GM18502 (cell line): ENCODE measurements around the gene ANGPTL2.

Source experiments
- ATAC-seq: cut with Tn5 transposase; IDR thresholded peaks from one replicate; pipeline ENCODE4 v1.9.1; 2021; ENCODE audit warnings: mild to moderate bottlenecking; ENCODE audit not compliant: unreplicated experiment, poor library complexity

ANGPTL2 gene

DNA sequence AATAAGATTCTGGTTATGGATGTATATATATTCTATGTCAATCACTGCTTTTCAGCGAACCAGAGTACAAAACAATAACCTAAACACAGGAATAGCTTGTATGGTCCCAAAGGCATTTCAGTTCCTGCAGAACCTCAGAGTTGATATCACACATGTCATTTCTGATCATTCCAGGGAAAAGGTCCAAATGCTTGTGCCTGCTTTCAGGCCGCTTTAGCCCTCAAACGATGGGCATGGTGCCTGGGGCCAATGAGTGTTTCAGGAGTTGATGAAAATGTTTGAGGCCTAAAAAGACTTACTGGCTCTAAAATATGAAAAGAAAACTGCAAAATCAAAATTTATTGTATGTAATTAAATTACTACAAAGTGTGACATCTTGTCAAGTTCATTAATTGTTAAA is 22.8 kb downstream of the ANGPTL2 start:
- ATAC-seq: no peak

DNA sequence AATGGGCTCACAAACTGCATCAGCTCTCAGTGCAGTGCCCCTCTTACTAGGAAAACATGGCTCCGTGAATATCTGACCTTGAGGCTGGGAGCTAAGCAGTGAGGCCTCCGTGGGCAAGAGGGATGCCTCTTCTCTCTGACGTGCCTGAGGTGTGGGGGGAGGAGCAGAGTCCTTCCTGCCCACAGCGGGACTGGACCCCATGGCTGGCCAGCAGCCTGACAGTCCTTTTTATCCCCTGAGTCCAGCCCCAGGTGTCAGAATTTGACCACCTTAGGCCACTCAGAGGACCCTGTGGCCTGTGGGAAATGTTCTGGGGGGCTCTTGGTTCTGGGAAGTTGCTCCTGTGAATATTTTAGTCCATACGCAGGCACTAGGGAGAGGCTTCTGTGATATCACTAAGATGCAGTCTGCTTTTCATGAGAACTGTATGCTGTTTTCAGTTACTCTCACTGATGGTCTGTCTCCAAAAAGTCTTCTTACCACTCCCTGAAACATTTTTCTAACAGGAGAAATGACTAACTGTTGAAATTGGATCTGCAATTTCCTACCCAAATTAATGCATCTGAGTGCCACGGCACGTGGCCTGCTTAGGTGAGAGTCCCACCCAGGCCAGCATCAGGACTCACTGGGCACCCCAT is 23.4 kb downstream of the ANGPTL2 start:
- ATAC-seq: no peak

DNA sequence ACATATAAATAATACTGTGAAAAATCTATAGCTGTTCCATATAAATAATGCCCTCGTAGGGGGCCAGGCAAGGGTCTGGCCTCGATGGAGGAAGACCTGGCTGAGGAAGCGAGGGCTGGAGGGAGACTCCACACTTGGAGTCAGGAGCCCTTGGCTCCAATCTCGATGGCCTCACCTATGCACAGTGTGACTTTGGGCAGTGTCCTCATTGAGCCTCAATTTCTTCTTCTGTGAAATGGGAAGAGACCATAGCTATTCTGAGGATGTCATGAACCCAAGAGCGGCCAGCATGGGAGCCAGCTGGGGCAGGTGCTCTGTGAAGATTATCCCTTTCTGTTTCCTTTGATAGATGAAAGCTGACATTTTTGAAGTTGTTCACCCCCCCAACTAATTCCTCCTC is 24.8 kb downstream of the ANGPTL2 start:
- no peak for ATAC-seq

DNA sequence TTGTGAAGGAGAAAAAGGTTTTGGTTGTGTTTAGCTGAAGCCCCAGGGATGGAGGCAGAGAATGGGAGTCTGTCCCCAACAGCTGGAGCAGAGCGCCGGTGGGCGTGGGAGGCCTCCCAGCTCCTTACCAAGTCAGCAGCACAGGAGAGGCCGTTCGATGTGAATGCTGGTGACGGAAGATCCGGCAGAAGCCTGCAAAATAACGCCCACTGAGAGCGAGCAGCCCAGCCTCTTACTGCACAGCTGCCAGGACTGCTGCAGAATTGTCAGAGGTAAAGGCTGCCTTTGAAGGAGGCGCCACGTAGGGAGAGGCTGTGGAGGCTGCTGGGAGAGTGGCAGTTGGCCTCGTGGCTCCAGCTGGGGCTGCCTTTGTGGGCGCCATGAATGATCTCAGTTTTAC is 26.2 kb downstream of the ANGPTL2 start:
- no peak for ATAC-seq

DNA sequence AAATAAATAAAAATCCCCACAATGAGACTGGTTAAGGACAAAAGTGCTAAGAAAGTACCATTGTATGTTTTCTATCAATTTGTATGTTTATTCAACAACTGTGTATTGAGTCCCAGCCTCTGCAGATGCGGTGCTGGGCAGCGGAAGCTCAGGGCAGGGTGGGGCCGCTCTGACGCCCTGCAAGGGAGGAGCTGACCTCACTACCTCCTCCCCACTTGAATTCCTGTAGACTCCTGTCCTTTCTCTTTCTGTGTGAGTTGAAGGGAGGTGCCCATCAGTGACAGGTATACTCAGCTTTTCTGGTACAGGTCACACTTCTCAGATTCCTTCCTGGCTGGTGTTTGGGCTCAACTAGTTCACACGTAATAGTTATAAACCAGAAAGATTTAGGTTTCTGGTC is 27.0 kb downstream of the ANGPTL2 start:
- no peak for ATAC-seq

DNA sequence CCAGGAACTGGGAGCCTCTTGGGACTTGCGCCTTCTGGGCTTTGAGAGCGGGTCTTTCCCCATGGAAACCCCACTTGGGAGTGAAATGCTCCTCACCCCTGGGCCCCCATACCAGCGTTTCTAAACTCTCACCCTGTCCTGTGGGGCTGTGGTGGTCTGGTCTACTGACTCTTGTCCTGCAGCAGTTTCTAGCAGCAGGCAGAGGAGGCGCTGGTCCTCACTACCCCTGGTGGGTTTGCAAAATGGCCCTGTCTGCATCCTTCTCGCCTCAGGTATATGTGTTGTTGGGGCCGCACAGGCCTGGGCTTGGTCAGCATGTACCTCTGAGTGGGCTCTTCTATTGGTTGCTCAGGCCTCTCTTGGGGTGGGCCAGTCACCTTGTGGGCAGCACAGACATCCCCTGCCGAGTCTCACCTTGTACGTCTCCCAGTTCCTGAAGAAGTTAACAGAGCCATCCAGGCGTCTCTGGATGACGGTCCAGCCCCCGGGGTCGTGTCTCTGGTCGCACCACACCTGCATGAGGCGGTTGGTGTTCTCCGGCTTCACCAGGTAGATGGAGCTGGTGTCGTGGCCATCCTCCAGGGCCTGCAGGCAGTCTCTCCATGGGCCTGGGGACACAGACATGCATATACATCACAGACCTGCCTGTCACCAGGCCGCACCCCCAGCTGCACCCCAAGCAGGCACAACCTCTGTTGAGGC is 29.0 kb downstream of the ANGPTL2 start:
- no peak for ATAC-seq

DNA sequence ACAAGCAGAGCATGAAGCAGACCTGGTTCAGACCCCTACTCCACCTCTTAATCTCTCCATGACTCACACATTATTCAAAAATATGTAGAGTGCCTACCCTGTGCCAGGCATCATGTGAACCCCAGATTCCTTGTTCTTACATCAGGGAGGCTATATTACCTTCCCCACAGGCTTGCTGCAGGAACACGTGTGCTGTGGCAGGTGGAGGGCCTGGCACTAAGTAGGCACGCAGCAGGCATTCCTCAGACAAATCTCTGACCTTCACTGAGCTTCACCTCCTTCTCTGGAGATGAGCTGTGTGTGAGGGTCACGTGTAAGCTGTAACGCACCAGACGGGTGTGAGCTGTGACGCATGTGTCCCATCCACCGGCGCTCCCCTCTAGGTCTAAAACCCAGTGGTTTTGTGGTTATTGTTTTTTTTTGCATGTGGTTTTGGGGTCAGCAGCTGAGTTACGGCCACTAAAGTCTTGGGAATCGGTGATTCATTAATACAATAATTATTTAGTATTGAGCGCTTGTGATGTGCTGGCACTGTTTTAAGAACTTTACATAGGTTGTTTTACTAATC is 30.3 kb downstream of the ANGPTL2 start:
- ATAC-seq: no peak

DNA sequence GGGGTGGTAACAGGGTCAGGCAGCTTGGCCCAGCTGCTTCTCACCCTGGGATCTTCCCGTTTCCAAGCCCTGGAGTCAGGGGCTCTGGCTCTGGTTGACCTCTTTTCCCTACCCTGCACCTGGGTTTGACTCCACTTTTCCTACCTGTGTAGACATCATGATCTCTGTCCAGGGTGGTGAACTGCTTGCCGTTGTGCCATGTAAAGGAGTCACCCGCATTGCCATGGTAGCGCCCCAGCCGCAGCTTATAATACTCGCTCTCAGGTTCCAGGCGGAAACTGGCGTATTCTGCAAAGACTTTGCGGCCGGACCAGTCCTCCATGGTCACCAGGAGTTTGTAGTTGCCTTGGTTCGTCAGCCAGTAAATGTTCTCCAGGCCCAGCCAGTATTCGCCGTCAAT is 30.9 kb downstream of the ANGPTL2 start:
- ATAC-seq: no peak

DNA sequence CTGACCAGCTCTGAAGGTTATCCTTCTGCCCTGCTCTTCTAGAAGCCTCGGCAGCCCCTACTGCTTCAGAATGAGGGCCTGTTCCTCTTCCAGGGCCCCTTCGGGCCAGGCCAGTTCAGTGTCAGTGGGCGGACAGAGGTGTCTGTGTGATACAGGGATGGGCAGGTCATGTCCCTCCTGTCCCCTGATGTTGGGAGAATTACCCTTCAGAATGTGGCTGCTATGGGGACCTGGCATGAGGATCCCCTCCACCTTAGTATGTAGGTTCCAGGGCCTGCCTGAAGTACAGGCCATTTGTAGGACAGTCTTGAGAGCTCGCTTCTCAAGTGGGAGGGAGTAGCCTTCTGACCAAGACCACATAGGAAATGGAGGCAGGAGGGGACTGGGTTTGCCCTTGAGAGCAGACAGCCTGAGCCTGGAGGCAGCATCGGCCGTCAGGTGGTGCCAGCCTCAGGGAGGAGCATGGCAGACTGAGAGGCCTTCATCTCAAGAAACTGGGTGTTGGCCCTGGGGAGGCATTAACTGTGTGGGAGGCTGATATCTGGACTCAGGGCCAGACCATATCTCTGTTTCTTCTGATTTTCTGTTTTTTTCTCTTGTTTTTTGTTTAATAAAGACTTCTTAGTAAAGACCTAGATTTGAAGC is 32.0 kb downstream of the ANGPTL2 start:
- no peak for ATAC-seq

DNA sequence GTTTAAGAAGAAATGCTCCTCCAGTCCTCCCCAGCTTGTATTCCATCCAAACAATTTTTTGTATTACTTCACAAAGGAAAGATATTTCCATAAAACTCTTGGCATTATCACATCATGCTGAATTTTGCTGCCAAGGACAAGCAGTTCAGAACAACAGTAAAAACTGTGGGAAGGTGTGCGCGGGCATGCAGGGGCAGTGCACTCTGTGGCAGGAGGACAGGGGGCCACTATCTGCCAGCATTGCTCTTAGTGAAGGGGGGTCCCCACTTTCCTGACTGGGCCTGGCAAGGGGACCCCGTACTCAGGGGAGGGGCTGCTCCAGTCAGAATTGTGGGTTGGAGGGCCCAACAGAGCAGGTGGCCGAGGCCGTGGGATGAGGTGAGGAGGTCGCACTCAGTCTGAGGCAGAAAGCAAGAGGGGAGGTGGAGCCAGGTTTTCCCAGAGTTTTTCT is 32.8 kb downstream of the ANGPTL2 start:
- no peak for ATAC-seq

DNA sequence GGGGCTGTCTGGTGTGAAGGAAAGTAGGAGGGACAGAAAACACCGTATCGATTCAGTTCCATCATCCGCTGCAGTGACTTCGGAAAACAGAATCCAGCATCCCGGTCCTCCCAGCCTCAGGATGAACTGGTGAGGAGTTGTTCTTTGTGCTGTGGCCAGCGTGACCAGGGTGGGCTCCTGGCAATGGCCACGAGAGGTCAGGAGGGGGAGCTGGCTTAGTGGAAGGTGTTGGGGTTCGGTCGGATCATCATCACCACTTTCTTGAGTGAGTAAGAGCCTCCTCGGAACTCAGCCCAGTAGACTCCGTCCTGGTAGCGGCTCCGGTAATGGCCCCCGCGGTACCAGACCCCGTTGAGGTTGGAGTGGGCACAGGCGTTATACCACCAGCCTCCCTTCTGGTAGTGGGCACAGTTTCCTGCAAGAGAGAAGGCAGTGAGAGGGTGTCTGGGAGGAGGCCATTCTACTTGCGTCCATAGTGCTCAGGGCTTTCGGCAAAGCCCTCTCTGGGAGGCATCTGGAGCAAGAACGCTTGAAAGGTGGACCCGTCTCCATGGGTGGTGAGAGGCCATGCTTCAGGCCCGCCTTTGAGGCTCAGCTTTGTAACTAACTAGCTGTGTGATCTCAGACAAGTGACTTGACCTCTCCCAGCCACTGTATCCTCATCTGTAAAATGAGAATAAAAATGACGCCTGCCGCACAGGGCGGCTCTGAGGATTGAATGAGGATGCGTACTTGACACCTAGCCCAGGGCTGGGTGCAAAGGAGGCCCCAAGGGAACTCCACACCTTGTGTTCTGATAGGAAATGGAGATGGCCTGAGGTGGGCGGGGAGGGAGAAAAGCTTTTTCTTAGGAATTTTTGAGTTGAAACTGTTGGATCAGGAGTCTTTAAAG is 33.5 kb downstream of the ANGPTL2 start:
- ATAC-seq: no peak

DNA sequence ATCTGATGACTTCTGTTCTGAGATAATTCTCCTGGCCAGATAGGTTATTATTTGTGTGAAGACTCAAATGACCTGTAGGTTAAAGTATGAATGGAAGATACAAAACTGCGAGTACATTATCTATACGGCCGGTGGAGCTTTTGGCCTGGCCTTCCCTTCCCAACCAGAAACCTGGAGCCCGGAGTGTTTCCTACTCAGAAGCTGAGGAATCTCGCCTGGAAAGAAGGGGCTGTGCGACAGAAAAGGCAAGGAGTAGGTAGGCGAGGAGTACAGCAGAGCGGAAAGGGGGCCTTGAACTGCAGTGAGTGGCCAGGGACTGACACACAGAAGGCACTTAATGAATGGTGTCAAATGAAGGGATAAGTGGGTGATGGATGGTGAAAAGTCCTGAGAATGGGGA is 34.6 kb downstream of the ANGPTL2 start:
- no peak for ATAC-seq

DNA sequence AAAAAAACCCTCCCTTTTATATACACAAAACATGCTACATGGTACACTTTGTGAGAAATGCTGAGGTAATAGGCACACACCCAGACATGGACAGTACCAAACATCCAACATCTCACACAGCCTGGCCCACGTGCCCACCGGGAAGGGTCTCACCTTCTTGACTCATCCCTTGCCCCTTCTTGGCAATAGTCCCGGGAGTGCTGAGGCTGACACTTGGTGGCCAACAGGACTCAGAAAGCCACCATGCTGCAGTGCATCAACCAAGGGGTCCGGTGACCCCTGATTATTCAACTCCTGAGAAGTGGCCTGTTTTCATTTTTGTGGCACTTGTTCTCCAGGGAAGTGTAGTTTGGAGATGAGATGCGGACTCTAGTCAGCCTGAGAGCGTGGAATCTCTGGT is 35.0 kb downstream of the ANGPTL2 start:
- no peak for ATAC-seq

DNA sequence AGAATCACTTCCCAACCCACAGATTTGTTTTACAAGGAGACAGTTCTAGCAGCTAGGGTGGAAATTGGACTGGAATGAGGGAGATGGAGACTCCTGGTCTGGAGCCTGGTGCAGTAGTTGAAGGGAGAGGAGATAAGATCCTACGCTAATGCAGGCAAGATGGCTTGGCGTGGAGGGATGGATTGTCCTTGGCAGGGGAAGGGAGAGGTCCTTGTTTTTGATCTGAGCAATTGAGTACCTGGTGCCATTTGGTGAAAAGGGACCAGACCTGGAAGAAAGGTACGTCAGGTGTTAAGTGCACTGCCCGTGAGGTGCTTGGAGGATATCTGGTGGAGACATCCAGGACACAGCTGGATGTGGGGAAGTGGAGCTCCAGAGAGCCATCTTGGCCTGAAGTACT is 35.7 kb downstream of the ANGPTL2 start:
- ATAC-seq: no peak

DNA sequence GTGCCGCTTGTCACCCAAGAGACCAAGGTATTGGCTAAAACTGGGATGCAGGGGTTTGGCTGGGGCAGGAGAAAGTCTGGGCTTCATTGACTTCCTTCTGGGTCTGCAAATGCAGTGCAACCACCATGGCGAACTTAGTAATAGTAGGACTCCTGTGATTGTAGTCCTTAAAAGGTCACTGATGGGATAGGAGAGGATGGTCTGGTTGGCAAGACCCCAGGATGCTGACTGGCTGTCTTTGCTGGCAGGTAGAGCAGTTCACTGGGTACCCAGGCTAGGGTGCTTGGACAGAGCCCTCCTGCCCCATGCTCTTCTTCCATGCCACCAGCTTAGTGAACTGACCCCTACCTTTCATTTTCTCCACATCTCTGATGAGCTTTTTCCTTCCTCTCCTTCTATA is 37.2 kb downstream of the ANGPTL2 start:
- ATAC-seq: no peak

DNA sequence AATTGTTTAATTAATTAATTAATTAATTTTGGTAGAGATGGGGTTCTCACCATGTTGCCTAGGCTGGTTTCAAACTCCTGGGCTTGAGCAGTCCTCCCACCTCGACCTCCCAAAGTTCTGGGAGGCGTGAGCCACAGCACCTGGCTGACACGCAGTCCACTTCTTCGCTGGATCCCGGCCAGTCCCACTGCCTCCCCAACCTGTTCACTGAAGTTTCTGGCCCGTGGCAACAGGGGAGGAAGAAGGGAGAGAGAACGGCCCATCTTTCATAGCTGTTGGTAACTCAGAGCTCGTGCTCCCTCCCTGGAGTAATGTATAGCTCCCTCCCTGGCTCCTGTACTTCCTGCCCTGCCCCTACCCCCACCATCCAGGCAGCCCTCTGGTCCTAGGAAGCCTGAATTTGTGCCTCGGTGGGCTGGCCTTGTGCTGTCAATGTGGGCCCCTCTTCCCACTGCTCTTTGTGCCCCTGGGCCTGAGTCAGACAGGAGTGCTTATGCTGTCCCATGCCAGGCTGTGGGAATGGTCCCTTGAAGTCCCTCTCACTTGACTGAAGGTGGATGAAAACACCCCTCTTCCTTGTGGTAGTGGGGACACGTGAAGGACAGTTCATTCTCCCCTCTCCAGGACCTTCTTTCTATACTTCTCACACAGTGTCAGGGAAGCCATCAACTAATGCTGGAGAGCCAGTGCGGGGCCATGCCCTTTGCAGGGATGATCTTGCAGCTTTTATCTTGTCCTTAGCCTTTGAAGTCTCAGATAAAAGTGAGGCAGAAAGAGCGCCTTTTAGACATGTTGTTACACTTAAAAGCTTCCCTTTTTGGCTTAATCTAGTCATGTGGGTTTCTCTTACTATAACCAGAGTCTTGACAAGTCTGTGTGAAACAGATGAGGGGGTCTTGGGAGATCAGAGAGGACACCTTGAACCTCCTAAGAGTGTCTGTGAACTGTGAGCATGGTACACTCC is 38.1 kb downstream of the ANGPTL2 start:
- ATAC-seq: no peak

DNA sequence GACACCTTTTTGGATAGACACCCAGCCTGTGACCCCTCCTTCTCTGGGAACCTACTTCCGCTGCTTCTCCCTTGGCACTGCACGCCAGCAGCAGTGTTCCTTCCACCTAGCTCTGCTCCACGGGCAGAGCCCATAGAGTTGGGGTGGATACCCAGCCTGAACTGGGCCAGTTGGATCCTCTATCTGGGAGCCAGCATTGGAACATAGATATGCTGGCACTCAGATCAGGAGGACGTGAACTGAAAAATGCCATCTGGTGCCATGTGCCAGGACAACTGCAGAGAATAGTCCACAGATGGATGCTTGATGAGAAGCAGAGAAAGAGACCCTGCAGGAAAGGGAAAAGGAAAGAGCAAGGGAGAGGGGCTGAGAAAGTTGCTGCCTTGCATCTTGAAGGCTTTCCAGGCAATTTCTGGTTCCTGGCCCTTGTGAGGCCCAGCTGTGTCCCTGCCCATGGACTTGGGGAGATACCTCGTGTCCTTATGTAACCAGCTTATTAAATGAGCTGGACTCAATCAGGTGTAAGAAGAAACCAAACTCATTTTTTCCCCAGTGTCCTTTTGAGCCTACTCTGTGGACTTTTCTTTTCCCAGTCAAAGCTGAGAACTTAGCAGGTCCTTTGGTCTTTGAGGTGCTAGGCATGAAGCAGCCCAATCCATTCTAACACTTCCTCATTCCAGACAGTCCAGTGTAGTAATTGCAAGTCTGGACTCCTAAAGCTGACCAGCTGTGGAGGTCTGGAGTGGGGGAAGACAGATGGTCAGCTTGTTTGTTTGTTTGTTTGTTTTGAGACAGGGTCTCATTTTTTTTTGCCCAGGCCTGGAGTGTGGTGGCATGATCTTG is 39.1 kb downstream of the ANGPTL2 start:
- ATAC-seq: no peak
